H1 (cell line): Measurements from ENCODE around the gene MKRN2OS. TPM values are rescaled to one million over a fixed set of nuclear protein-coding genes. Genes with fewer than 3 reads are reported as not detected.

Experiments used
- CBX8 ChIP-seq: fragments of 300-800, 300-1000 bp; sonication (generic); IDR thresholded peaks from 2 replicates; pipeline ENCODE4 v1.7.1; 2016; ENCODE audit warnings: low read depth, low read length, borderline replicate concordance
- CHD7 ChIP-seq: fragments of 300-600 bp; sonication (generic); IDR thresholded peaks from 2 replicates; pipeline ENCODE4 v1.7.1; 2012; ENCODE audit warnings: low read length, moderate library complexity, mild to moderate bottlenecking, inconsistent platforms; ENCODE audit not compliant: insufficient replicate concordance
- CTBP2 ChIP-seq: IDR thresholded peaks from 2 replicates; pipeline ENCODE4 v1.7.0; 2011; ENCODE audit warnings: borderline replicate concordance, mild to moderate bottlenecking, moderate library complexity, mixed read lengths, low read length; ENCODE audit not compliant: insufficient read depth, insufficient read length
- EGR1 ChIP-seq: IDR thresholded peaks from 2 replicates; pipeline ENCODE4 v1.6.1; 2011; ENCODE audit warnings: low read depth, low read length, borderline replicate concordance
- MAFK ChIP-seq: IDR thresholded peaks from 2 replicates; pipeline ENCODE4 v1.6.1; 2012; ENCODE audit warnings: low read depth, mild to moderate bottlenecking, improper control_type of control experiment, low read length
- RAD21 ChIP-seq, 2 experiments: IDR thresholded peaks in 1 of 2; conservative IDR thresholded peaks in 1 of 2; 2 replicates each; pipeline ENCODE4 v1.6.1; 2011; ENCODE audit warnings: low read depth in 2 of 2, low read length in 2 of 2, improper control_type of control experiment in 1 of 2, inconsistent platforms in 1 of 2, mild to moderate bottlenecking in 1 of 2, moderate library complexity in 1 of 2
- SIRT6 ChIP-seq: IDR thresholded peaks from one replicate; pipeline ENCODE4 v1.7.1; 2012; ENCODE audit warnings: low read length, inconsistent platforms
- SIX5 ChIP-seq: IDR thresholded peaks from 2 replicates; pipeline ENCODE4 v1.6.1; 2011; ENCODE audit warnings: mild to moderate bottlenecking, low read depth, low read length
- TBP ChIP-seq: IDR thresholded peaks from 2 replicates; pipeline ENCODE4 v1.6.1; 2011; ENCODE audit warnings: low read depth, low read length, improper control_type of control experiment
- ZNF274 ChIP-seq: IDR thresholded peaks from 2 replicates; pipeline ENCODE4 v1.7.0; 2012; ENCODE audit warnings: low read length, borderline replicate concordance; ENCODE audit errors: extremely low read depth
- polyA plus RNA-seq, 7 experiments: library from polyadenylated mRNA; depleted of rRNA in 3 of 7; stranded (reverse) in 5 of 7; unstranded in 2 of 7; fragments of >200 nt in 5 of 7; fragments of 200-250 nt in 2 of 7; gene quantifications; 1 replicate in 5 of 7; 2 replicates in 1 of 7; 4 replicates in 1 of 7; pipeline versions ENCODE4 v1.2.1 to v1.2.3, GENCODE V29; 2011 to 2013; ENCODE audit warnings: missing spikeins in 2 of 7, mixed read lengths in 2 of 7
- total RNA-seq: library from RNA; stranded (reverse); fragmentation: NEBNext Ultra II Directional; extraction: Animal tissue kit (Norgen Biotek cat#: 25700); gene quantifications from 2 replicates; pipeline ENCODE4 v1.2.1, GENCODE V29; 2021

Gene MKRN2OS
- total and polyA plus RNA-seq, 2 of the 8 experiments (the other 6 are each of a cell fraction or from before 2014, with no cell fraction given) = 0.15 to 0.41 TPM

- TF ChIP-seq CHD7 (no peak), EGR1 (no peak), ZNF274 (no peak), CTBP2 (no peak), SIX5 (no peak), RAD21 (IDR thresholded peaks at IDR 0.05 in 1 of 2, conservative IDR thresholded peaks at IDR 0.05 in 1 of 2; ENCODE audit: low read depth in 2 of 2, low read length in 2 of 2) (no peak), CBX8 (no peak), SIRT6 (no peak), TBP (no peak), MAFK (no peak)
Measured at GRCh38 chr3:12549971-12550760, 4.9 kb upstream of the MKRN2OS start (continued).
